ENCODE data around the gene WDR35. TPM values are rescaled to one million over a fixed set of nuclear protein-coding genes. Genes with fewer than 3 reads are reported as not detected.

WDR35 gene
- total and polyA plus RNA-seq, 2 donors from 2014 or later, result 6.0 to 21.2 TPM

- DNase-seq, result no peak
- no peaks in the 10 kb centered on the region for H3K27me3 ChIP-seq (ENCODE audit: control insufficient read depth, insufficient read depth, low read length)
- peaks cover 6 to 21% (median 20%) of the 10 kb centered on the region in 3 donors for H3K36me3 ChIP-seq (ENCODE audit: control insufficient read depth in 2 of 3, insufficient read depth in 3 of 3, low read length in 3 of 3)
- no peak overlapping the region for H3K4me3 ChIP-seq (ENCODE audit: low read length in 3 of 3)
- intact Hi-C loops (cut with DNase I), result no loop called here
- no peak for TF ChIP-seq CTCF (IDR thresholded peaks at IDR 0.05; ENCODE audit: borderline replicate concordance, extremely low read depth, insufficient read depth)
- H3K27ac ChIP-seq (ENCODE audit: low read depth in 2 of 2, low read length in 2 of 2), result no peak overlapping the region
- no peak for FAIRE-seq
- no peaks in the 10 kb centered on the region for H3K4me1 ChIP-seq (ENCODE audit: control insufficient read depth in 2 of 3, insufficient read depth in 2 of 3, low read depth in 1 of 3, low read length in 3 of 3)
- no peak overlapping the region for H3K9ac ChIP-seq (ENCODE audit: low read length in 3 of 3)
- no peaks in the 10 kb centered on the region for H3K9me3 ChIP-seq (ENCODE audit: control insufficient read depth in 2 of 3, insufficient read depth in 1 of 3, low read length in 3 of 3)
Measured at GRCh38 chr2:20027705-20028434, 38.0 kb upstream of the WDR35 start.

DNA sequence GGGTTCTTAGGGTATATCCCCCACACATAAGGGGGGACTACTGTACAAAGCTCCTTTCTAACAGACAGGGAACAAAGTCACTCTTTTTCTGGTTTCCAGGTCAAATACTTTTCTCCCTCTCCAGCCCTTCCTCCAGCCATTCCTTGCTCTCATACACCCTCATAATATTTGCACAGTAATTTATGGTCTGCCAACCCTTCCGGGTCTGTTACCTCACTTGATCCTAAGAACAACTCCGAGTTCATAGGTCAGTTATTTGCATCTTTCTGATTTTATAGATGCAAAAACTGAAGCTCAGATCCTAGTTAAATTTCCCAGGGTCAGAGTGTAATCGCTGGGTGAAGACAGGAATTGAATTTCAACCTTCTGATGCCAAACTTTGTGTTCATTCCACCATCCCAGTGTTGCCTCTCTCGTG lies 37.4 kb upstream of the WDR35 start:
- H3K9me3 ChIP-seq (ENCODE audit: control insufficient read depth in 2 of 3, insufficient read depth in 1 of 3, low read length in 3 of 3), result no peaks in the 10 kb centered on the region
- no peaks in the 10 kb centered on the region for H3K4me1 ChIP-seq (ENCODE audit: control insufficient read depth in 2 of 3, insufficient read depth in 2 of 3, low read depth in 1 of 3, low read length in 3 of 3)
- no peak overlapping the region for H3K4me3 ChIP-seq (ENCODE audit: low read length in 3 of 3)
- peaks cover 6 to 18% (median 14%) of the 10 kb centered on the region in 3 donors for H3K36me3 ChIP-seq (ENCODE audit: control insufficient read depth in 2 of 3, insufficient read depth in 3 of 3, low read length in 3 of 3)
- no peak for TF ChIP-seq CTCF (IDR thresholded peaks at IDR 0.05; ENCODE audit: borderline replicate concordance, extremely low read depth, insufficient read depth)
- H3K27me3 ChIP-seq (ENCODE audit: control insufficient read depth, insufficient read depth, low read length), result no peaks in the 10 kb centered on the region
- intact Hi-C loops (cut with DNase I), result no loop called here
- H3K27ac ChIP-seq (ENCODE audit: low read depth in 2 of 2, low read length in 2 of 2), result no peak overlapping the region
- no peak for DNase-seq
- FAIRE-seq, result no peak
- no peak overlapping the region for H3K9ac ChIP-seq (ENCODE audit: low read length in 3 of 3)

DNA sequence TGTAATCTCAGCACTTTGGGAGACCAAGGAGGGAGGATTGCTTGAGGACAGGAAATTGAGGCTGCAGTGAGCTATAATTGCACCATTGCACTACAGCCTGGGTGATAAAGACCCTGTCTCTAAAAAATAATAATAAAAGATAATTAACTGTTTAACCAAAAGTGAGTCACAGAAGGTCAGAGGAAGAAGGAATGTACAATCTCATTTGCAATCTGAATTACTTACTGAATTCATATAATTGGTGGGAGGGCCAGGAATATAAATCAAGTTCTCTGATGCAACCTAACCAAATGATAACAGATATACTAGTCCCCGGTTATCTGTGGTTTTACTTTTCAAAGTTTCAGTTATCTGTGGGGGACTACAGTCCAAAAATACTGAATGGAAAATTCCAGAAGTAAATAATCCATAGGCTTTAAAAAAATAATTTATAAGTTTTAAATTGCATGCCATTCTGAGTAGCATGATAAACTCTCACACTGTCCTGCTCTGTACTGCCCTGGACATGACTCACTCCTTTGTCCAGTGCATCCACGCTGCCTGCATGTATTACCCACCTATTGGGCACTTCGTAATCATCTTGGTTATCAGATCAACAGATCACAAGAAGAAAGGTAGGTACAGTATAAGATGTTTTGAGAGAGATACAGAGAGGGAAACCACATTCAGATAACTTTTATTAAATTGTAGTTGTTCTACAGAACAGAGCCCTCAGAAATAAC lies 35.3 kb upstream of the WDR35 start:
- peaks cover 0 to 4% (median 0%) of the 10 kb centered on the region in 3 donors for H3K9me3 ChIP-seq (ENCODE audit: control insufficient read depth in 2 of 3, insufficient read depth in 1 of 3, low read length in 3 of 3)
- FAIRE-seq (no peak), DNase-seq (no peak)
- peaks cover 2 to 6% (median 3%) of the 10 kb centered on the region in 3 donors for H3K36me3 ChIP-seq (ENCODE audit: control insufficient read depth in 2 of 3, insufficient read depth in 3 of 3, low read length in 3 of 3)
- H3K4me3 ChIP-seq (ENCODE audit: low read length in 3 of 3), result no peak overlapping the region
- no peak overlapping the region for H3K27ac ChIP-seq (ENCODE audit: low read depth in 2 of 2, low read length in 2 of 2)
- no peaks in the 10 kb centered on the region for H3K27me3 ChIP-seq (ENCODE audit: control insufficient read depth, insufficient read depth, low read length)
- intact Hi-C loops (cut with DNase I), result no loop called here
- no peak for TF ChIP-seq CTCF (IDR thresholded peaks at IDR 0.05; ENCODE audit: borderline replicate concordance, extremely low read depth, insufficient read depth)
- H3K4me1 ChIP-seq (ENCODE audit: control insufficient read depth in 2 of 3, insufficient read depth in 2 of 3, low read depth in 1 of 3, low read length in 3 of 3), result peaks cover 0 to 4% (median 0%) of the 10 kb centered on the region in 3 donors
- H3K9ac ChIP-seq (ENCODE audit: low read length in 3 of 3), result no peak overlapping the region
